ENCODE measurements around the gene NEDD4L.

GRCh38 chr18:58116818-58117217, 72.8 kb downstream of the NEDD4L start:
- TF ChIP-seq YY1 (IDR thresholded peaks at IDR 0.05; ENCODE audit: low read depth, low read length) (no peak), CTCF (IDR thresholded peaks at IDR 0.05 in 2 of 3, conservative IDR thresholded peaks at IDR 0.05 in 1 of 3; ENCODE audit: control insufficient read depth in 2 of 3, extremely low read depth in 1 of 3, insufficient read depth in 1 of 3, low read depth in 3 of 3, low read length in 3 of 3) (no peak)
